ENCODE data around the gene PCDH8. TPM values are rescaled to one million over a fixed set of nuclear protein-coding genes. Genes with fewer than 3 reads are reported as not detected.

Gene PCDH8
- total RNA-seq, 1 experiment from 2014 or later = 2.1 TPM

DNA sequence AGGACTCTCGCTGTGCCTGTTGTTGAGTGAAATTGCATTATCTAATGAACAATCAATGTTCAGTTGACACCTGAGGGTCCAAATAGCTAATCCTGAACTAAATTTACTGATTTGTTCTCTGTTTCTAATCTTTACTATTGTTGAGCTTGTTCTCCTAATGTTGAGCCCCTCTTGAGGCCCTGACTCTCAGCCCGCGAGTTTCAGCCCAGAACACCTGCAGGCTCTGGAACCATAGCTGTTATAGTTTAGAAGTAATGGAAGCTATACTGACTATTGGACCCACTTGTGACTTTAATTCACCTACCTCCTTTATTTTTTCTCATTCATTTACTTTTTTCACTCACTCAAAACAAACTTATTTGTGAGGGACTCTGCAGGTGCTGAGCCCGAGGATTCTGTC is 20.6 kb upstream of the PCDH8 start:
- H3T11ph ChIP-seq (ENCODE audit: low read length) = no peak overlapping the region
- no peaks in the 10 kb centered on the region for H3K79me2 ChIP-seq (ENCODE audit: insufficient read depth, low read length)
- H3K56ac ChIP-seq (ENCODE audit: insufficient read length, low read depth, low read length) = no peak overlapping the region
- no peaks in the 10 kb centered on the region for H3K27me3 ChIP-seq (ENCODE audit: insufficient read depth, low read length)
- no peak overlapping the region for H3K23ac ChIP-seq (ENCODE audit: insufficient read length, low read depth, low read length)
- H3K9ac ChIP-seq (ENCODE audit: extremely low read depth, insufficient read length, low read length) = no peak overlapping the region
- H4K91ac ChIP-seq (ENCODE audit: insufficient read length, low read depth, low read length) = no peak overlapping the region
- DNase-seq = no peak
- H2AFZ ChIP-seq (ENCODE audit: low read length) = no peak overlapping the region
- TF ChIP-seq CTCF (conservative IDR thresholded peaks at IDR 0.05) = no peak
- Mint-ChIP-seq H3K4me1 (peaks cover 19 to 44% of the 10 kb centered on the region in 2 experiments), H3K27me3 (ENCODE audit: low read depth) (peaks cover 62% of the 10 kb centered on the region), H3K36me3 (ENCODE audit: insufficient read depth in 1 of 3, low read depth in 3 of 3) (peaks cover 1 to 4% (median 3%) of the 10 kb centered on the region in 3 experiments; a peak in 5 of 7 replicates), H3K4me3 (no peak overlapping the region), H3K27ac (no peak overlapping the region), H3K9me3 (peaks cover 5% of the 10 kb centered on the region in 2 experiments)
- no peak overlapping the region for H4K8ac ChIP-seq (replicated peaks; ENCODE audit: insufficient read length, low read depth, low read length)
- no peak overlapping the region for H2BK15ac ChIP-seq (ENCODE audit: low read depth, low read length)
- H3K9me3 ChIP-seq (ENCODE audit: control insufficient read depth, low read depth, low read length) = no peaks in the 10 kb centered on the region
- no CpG with 5 or more reads among the region's 4 CpGs for WGBS (ENCODE audit: extremely low coverage, insufficient read length, low lambda C conversion rate)
- H3K14ac ChIP-seq (ENCODE audit: insufficient read depth, low read length) = no peak overlapping the region
- no peak overlapping the region for H2BK120ac ChIP-seq (ENCODE audit: low read depth, low read length, poor library complexity, severe bottlenecking)
- H3K23me2 ChIP-seq (ENCODE audit: insufficient read length, low read depth, low read length, poor library complexity, severe bottlenecking) = no peaks in the 10 kb centered on the region
- peaks cover 5% of the 10 kb centered on the region for H3K4me1 ChIP-seq (ENCODE audit: insufficient read depth, low read length)
- no peak overlapping the region for H2BK5ac ChIP-seq (ENCODE audit: insufficient read length, low read length)
- no peak overlapping the region for H3K4me2 ChIP-seq (ENCODE audit: insufficient read depth, insufficient read length, low read length)
- no peak overlapping the region for H2AK5ac ChIP-seq (ENCODE audit: insufficient read length, low read length)
- H3K18ac ChIP-seq (ENCODE audit: insufficient read length, low read depth, low read length) = no peak overlapping the region
- no peak overlapping the region for H2BK12ac ChIP-seq (ENCODE audit: insufficient read length, low read depth, low read length)
- H4K5ac ChIP-seq (ENCODE audit: insufficient read length, low read depth, low read length) = no peak overlapping the region
- no peak overlapping the region for H3K4ac ChIP-seq (ENCODE audit: low read depth, low read length)
- H4K20me1 ChIP-seq (ENCODE audit: control insufficient read depth, insufficient read depth, insufficient read length) = peaks cover 2% of the 10 kb centered on the region
- H3K79me1 ChIP-seq (ENCODE audit: insufficient read depth, low read depth, low read length, poor library complexity, severe bottlenecking) = no peaks in the 10 kb centered on the region
- no peak overlapping the region for H2BK20ac ChIP-seq (ENCODE audit: low read depth, low read length, poor library complexity, severe bottlenecking)
- no peak overlapping the region for H3K27ac ChIP-seq (ENCODE audit: insufficient read length, low read depth, low read length)
